GM12865 (cell line): ENCODE data around the gene SLC6A7.

ENCODE experiments used
- DNase-seq: peaks from one replicate; pipeline ENCODE4 v3.0.0; 2010; ENCODE audit warnings: low read depth
- H3K4me3 ChIP-seq: 2 replicates; pipeline ENCODE4 v1.5.1; 2011; ENCODE audit warnings: mild to moderate bottlenecking, low read depth, low read length, control low read depth
- TF ChIP-seq, protein P1 (sequence below): IDR thresholded peaks from 2 replicates; pipeline ENCODE4 v1.5.1; 2011; ENCODE audit warnings: low read length, control low read depth, low read depth, inconsistent platforms; ENCODE audit not compliant: insufficient read depth; ENCODE audit errors: missing control alignments

Gene SLC6A7

DNA sequence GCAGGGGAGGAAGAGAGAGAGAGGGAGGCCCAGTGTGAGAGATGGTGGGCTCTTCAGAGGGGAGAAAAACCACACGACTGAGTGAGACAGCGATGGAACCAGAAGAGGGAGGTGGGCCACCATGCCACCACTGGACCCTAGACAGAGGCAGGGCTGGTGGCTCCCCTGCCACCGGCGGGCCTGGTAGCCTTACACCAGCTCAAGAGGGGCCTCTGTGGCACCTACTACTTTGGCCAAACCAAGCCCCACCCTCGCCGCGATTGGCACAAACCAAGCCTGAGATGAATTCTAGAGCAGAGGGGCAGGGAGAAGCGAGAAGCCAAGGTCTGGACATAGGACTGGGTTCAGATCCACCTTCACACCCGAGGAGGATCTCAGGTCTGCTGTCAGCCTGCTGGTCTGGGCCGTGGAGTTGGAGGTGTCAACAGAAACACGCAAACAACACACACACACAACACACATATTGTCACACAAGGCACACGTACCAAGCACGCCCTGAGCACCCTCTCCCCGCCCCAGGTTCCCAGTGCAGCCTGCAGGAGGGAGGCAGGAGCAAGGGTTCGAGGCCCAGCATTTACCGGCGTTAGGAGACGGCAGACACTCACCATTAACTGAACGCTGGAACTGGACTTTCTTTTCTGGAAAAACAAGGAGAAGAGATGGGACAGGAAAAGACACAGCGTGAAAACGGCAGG, 49.4 kb downstream of the SLC6A7 start:
- H3K4me3 ChIP-seq: no peak overlapping the region
- TF ChIP-seq, protein P1, sequence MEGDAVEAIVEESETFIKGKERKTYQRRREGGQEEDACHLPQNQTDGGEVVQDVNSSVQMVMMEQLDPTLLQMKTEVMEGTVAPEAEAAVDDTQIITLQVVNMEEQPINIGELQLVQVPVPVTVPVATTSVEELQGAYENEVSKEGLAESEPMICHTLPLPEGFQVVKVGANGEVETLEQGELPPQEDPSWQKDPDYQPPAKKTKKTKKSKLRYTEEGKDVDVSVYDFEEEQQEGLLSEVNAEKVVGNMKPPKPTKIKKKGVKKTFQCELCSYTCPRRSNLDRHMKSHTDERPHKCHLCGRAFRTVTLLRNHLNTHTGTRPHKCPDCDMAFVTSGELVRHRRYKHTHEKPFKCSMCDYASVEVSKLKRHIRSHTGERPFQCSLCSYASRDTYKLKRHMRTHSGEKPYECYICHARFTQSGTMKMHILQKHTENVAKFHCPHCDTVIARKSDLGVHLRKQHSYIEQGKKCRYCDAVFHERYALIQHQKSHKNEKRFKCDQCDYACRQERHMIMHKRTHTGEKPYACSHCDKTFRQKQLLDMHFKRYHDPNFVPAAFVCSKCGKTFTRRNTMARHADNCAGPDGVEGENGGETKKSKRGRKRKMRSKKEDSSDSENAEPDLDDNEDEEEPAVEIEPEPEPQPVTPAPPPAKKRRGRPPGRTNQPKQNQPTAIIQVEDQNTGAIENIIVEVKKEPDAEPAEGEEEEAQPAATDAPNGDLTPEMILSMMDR: no peak
- no peak for DNase-seq

DNA sequence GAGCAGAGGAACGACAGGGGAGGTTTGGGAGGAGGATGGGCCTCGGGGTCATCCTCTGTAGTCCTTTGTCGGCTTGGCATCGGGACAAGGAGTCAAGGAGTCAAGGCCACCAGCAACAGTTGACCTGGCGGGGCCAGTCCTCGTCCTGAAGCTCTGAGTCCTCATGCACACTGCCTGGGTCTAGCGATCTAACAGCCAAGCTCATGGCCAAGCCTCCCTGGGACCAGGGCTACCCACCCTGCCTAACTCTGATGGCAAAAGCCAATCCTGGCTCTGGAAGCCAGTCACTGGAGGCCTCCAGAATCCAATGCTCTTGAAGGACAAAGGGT, 49.9 kb downstream of the SLC6A7 start:
- TF ChIP-seq, protein P1: no peak
- H3K4me3 ChIP-seq: no peak overlapping the region
- DNase-seq: no peak

DNA sequence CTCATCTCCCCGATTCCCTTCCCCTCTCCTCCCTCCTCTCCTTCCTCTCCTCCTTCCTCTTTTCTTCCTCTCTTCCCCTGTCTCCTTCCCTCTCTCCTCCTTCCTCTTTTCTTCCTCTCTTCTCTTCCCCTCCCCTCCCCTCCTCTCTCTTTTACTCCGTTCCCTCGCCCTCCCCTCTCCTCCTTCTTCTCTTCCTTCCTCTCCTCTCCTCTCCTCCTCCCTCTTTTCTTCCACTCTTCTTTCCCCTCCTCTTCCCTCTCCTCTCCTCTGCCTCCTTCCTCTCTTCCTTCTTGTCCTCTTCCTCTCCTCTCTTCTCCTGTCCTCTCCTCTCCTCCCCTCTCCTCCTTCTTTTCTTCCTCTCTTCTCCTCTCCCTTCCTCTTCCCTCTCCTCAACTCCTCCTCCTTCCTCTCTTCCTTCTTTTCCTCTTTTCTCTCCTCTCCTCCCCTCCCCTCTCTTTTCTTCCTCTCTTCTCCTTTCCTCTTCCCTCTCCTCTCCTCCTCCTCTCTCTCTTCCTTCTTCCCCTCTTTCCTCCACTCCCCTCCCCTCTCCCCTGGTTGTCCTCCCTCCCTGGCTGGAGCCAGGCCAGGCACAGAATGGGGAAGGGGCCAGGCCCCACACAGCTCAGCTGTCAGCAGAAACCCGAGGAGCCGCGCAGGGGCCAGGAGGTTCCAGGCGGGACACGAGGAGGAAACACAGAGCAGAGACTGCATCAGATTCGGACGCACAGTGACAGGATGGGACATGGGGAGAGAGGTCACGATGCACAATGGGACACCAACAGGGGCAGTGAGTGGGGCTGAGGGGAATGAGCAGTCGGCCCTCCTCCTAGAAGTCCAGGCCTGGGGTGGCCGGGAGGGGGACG, 51.7 kb downstream of the SLC6A7 start:
- TF ChIP-seq, protein P1: no peak

DNA sequence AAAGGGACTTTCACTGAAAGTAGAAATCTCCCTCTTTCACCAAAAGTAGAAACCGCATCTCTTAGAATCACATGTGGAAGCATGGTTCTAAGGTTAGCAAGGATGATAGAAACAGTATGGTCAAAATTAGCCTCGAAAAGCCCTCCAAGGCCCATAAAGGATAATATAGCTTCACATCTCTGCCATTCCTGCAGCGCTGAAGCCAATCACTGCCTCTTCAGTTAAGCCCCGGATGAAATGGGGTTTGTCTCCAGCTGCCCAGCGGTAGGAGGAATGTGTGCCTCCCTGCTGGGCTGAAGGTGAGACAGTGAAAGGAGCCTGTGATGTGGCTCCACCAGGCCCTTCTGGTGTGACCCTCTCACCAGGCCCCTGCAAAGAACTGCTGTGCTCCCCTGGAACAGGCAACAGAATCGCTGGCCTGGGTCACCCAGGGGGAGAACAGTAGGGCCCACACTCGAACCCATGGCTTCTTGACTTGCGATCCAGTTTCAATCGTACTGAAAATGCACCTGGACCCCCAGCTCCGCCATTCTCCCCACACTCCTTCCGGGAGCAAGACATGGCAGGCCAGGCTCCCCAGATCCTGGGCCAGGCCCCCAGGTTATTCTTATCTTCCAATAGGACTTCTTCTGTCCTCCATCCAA, 52.5 kb downstream of the SLC6A7 start:
- TF ChIP-seq, protein P1: no peak
- no peak overlapping the region for H3K4me3 ChIP-seq
- no peak for DNase-seq

More for the DNA sequence above, 51.7 kb downstream of the SLC6A7 start:
- no peak for DNase-seq
- no peak overlapping the region for H3K4me3 ChIP-seq

DNA sequence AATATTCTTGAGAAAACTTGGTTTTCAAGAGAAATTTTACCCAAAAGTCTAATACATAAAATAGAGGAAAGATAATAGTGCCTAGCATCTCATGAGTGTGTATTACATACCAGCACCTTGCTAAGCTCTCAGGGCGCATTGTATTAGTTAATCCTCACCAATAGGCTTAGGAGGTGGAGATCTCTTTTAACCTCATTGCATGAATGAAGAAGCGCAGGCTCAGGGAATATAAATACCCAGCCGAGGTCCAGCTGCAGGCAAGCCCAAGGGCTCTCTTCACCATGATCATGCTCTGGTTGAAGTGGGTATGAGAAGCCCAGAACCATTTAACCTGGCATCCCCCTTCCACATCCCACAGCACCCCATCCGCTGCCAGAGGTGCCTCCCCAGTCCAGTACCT, 53.7 kb downstream of the SLC6A7 start:
- DNase-seq: no peak
- no peak overlapping the region for H3K4me3 ChIP-seq
- TF ChIP-seq, protein P1: no peak

DNA sequence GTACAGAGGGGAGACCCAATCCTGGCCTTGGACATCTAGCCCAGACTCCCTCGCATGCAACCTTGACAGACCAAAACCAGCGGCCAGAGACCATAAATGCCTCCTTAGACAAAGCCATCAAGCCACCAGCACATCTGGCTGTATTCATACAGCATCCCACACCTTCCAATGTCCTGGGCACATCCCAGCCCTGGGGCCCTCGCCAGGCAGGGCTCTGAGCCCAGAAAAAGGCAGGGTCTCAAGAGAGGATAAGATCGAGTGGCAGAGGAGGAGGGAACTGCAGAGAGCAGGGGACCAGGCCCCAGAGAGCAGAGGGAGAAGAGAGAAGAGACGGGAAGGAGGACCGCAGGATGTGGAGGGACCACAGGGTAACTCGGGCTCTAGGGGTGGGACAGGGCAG, 54.3 kb downstream of the SLC6A7 start:
- TF ChIP-seq, protein P1: no peak
- no peak for DNase-seq

More for the DNA sequence above, 54.3 kb downstream of the SLC6A7 start:
- H3K4me3 ChIP-seq: no peak overlapping the region
